ENCODE measurements around the gene GRIN2C.
"Not testable (repeated sequence)": the region's sequence is repeated elsewhere in the genome, so short reads cannot be mapped to it uniquely, and the experiment has no call there.

Gene GRIN2C
- 0 to 0.14 reads per million in 2 donors for total RNA-seq

DNA sequence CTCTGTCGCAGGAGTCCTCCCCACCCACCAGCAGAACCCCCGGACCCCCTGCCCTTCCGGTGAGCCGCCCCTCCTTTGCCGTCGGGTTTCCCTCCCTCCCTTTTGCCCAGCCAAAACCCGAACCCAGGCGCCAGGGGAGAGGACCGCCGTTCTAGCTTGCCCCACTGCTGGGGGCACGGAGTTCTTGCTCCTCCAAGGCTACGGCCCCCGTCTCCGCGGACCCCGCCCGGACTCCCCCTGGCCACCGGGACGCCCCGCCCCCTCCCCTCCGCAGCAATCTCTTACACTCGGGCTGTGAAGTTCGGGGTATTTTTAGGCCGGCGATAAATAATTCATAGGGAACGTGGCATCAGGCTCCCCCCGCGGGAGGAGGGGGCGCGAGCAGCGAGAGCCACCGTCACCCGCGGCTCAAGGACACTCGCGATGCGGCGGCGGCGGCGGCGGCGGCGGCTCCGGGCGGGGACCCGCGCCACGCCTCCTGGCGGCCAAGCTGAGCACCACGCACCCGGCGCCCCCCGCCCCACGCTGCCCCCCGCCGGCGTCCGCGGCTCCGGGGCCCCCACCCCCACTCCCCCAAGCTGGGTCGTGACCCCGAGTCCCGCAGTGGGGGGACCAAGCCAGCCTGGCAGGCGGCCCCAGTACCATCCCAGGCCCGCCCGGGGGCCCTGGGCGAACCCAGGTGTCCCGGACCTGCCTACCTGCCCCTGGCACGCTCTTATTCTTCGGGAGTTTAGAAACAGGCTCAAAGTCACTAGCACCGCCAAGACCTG lies at the start of gene GRIN2C:
Gene GRIN2C, minus strand, starts transcription at position 427 of the 770 bp plus-strand sequence. CDS start 4,793 bp downstream, outside the sequence.
- peak; percentile 31 for DNase-seq

DNA sequence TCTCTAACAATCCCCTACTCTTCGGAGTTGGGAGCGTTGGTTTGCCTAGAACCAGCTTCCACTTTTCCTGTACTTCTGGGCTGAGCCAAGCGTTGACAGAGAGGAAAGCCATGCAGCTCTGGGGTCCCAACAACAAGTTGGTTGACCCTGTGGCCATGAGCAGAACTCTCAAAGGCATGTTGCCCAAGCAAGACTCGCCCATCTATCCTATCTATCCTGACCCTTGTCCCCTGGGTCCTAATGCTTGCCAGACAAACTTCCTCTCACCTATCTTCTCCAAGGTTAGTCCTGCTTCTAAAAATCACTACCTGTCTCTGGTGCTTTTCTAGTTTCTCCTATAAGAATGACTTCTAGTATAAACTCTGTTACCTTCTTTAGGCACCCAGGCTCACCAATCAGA lies 49.4 kb upstream of the GRIN2C start:
- not testable (repeated sequence) for DNase-seq

DNA sequence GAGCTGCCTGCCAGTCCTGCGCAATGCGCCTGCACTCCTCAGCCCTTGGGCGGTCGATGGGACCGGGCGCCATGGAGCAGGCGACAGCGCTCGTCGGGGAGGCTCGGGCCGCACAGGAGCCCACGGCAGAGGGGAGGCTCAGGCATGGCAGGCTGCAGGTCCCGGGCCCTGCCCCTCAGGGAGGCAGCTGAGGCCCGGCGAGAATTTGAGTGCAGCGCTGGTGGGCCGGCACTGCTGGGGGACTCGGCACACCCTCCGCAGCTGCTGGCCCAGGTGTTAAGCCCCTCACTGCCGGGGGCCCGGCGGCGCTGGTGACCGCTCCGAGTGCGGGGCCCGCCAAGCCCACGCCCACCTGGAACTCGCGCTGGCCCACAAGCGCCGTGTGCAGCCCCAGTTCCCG lies 47.3 kb upstream of the GRIN2C start:
- no peak for DNase-seq

DNA sequence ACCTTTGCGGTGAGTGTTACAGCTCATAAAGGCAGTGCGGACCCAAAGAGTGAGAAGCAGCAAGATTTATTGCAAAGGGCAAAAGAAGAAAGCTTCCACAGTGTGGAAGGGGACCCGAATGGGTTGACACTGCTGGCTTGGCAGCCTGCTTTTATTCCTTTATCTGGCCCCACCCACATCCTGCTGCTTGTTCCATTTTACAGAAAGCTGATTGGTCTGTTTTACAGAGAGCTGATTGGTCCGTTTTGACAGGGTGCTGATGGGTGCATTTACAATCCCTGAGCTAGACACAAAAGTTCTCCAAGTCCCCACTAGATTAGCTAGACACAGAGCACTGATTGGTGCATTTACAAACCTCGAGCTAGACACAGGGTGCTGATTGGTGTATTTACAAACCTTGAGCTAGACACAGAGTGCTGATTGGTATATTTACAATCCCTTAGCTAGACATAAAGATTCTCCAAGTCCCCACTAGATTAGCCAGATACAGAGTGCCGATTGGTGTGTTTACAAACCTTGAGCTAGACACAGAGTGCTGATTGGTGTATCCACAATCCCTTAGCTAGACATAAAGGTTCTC lies 46.6 kb upstream of the GRIN2C start:
- not testable (repeated sequence) for DNase-seq

DNA sequence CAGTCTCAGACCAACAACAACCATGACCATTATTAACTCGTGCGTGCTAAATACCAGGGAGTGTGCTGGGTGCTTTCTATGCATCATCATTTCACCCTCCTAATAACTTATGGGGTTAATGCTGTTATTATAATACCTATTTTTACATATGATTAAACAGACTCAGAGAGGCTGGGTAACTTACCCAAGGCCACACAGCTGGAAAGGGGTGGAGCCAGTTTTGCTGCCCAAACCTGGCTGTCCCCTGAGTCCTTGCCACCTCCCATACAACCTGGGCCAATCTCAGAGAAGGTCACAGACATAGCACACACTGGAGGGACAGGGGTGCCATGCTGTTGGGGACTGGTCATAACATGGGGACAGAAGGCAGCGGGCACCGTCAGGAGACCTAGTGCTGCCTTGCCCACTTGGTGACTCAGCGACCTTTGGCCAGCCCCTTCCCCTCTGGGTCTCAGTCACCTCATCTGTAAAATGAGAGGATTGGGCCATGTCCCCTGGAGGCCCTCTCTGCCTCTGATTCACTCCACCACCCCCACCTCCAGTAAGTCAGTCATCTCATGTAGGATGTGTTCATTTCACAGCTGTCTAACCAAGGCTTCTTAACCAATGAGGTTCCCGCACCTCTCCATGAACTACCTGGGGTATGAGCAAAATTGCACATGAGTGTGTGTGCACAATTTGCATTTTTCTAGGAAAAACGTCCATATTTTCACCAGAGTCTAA lies 45.2 kb upstream of the GRIN2C start:
- DNase-seq = no peak

DNA sequence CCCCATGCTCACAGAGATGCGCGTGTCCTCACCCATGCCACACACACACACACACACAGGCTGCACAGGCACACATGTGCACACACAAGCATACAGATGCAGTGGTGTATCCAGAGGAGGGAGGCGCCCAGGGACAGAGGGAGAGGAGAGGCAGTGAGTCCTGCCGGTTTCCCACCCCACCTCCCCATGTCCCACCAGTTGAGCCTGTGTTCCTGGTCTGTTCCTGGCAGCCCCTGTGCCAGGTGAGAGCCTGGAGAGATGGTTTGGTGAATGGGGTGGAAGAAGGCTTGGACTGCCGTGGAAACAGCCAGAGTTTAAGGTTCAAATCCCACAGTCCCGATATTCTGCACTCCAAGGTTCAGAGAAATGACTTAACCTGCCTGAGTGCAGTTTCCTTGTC lies 44.0 kb upstream of the GRIN2C start:
- no peak for DNase-seq

GRCh38 chr17:74903034-74903433 lies 43.3 kb upstream of the GRIN2C start:
- no peak for DNase-seq

- DNase-seq = no peak
Measured at GRCh38 chr17:74901353-74902135, 41.9 kb upstream of the GRIN2C start.

- no peak for DNase-seq
Measured at GRCh38 chr17:74900208-74900607, 40.5 kb upstream of the GRIN2C start.

- DNase-seq = no peak
Measured at GRCh38 chr17:74898376-74898946, 38.8 kb upstream of the GRIN2C start.

- DNase-seq = no peak
Measured at GRCh38 chr17:74893936-74894671, 34.4 kb upstream of the GRIN2C start.

- no peak for DNase-seq
Measured at GRCh38 chr17:74892974-74893911, 33.6 kb upstream of the GRIN2C start, which contains the start of gene FADS6. Gene FADS6, minus strand, starts transcription at chr17:74893633. Its CDS starts 38 bp downstream, at chr17:74893595.

DNA sequence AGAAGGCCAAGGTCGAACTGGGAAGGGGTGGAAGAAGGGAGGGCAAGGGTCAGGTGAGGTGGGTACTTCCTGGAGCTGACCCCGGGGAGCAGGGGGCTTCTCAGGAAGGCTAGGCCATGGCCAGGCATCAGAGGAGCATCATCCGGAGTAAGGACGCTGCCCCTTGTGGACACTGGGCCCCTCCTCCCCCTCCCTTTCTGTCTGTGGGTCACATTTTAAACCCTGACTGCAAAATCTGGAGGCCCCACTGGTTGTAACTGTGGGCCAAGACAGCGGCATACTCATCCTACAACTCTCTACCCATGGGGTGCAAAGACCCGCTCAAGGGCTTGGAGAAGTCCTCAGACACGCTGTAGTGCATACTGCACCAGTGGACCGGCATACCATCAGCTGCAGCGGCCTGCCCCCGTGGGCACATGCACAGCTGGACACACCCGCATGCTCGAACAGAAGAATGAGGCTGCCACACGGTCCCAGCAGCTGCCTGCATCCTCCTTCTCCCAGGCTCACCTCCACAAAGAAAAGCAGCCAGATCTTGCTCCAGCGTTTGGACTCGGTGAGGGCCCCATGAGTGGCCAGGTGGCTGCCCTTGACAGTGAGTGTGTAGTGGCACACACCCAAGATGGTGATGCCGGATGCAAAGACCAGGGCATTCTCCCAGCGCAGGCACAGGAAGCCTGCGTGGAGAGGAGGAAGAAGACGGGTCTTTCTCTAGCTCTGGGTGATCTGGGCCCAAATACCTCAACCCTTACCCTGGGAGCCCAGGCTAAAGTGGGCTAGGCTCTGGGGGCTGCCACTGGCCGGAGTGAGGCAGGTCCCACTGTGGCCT lies 32.5 kb upstream of the GRIN2C start:
- no peak for DNase-seq

DNA sequence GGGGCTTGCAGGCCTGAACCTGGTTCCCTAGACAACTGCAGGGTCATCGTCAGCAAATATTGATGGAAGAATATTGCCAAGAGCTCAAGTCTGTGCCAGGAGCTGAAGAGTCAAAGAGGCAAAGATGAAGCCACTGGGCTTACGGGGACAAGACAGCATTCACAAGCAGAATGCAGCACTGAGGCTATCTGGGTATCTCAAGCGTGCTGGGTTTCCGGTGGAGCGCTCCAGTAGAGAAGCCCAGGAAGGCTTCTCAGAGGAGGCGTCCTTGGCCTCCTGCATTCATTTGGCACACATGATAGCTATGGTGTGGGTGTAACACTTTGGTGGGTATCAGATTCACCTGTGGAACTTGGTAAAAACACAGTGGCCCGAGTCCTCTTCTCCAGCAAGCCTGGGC lies 30.9 kb upstream of the GRIN2C start:
- no peak for DNase-seq

- no peak for DNase-seq
Measured at GRCh38 chr17:74888469-74888868, 28.8 kb upstream of the GRIN2C start.

DNA sequence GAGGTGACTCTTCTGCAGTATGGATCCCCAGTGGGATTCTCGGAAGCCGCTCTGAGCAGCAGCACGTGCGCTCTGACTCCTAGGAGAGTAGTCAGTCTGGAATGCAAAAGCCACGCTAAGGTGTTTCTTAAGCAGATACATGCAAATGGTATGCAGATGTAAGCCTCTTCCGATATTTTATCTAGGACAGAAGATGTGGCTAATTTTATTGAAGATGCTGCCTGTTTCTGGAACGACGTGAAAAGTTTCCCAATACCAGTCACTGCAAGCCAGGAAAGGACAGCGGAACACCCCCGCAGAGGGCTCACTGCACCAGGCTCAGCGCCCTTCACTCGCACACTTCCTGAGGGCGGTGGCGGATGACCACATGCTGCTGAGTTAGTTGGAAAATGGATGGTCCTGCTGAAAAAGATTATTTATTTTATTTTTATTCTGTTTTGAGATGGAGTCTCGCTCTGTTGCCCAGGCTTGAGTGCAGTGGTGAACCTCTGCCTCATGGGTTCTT lies 23.6 kb upstream of the GRIN2C start:
- DNase-seq = no peak

DNA sequence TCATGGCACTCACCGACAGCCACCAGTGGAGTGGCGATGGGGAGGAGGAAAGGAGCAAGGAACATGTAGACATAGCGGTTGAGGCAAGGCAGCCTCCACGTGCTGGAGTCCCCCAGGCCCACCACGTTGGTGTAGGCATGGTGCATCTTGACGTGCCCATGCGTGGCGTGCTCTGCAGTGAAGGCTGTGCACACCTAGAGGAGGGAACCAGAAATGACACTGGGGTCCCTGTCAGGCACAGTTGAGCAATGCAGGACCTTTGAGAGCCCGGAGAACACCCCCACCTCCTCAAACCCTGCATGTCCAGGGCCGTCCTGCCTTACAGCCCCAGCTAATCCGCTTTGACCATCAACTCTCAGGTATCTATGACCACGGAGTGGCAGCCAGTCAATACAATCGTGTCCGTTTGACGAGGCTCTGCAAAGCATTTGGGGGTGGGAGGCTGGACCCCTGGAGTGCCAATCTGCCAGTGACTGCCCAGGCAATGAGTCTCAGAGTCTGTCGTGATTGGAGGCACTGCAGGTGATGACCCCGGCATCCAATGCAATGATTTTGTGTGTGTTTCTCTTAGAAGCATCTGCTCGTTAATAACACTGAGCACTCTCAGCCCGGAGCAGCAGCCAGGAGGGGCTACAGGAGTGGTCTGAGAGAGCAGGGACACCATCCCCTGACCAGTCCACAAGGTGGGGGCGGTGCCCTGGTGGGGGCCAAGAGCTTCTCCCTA lies 23.0 kb upstream of the GRIN2C start:
- no peak for DNase-seq

- DNase-seq = no peak
Measured at GRCh38 chr17:74881073-74881472, 21.4 kb upstream of the GRIN2C start.

DNA sequence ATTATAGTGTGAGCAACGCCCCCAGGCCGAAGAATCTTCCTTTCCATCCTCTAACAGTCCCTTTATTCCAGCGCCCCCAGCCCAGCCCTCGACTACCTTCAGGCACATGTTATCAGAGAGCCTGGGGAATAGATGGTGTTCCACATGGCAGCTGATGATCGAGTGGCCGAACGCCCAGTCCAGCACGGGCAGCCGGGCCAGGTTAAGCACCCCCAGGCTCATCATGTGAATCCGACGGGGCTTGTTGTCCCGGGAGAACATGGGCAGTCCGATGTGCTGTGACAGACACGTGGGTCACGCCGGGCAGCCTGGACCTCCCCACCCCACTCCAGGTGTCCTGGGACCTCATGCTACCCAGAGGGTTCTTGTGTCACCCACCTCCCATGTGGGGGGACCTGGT lies 19.6 kb upstream of the GRIN2C start:
- no peak for DNase-seq
